ENCODE results near the gene CD8B2.
"Not testable (repeated sequence)": the region's sequence is repeated elsewhere in the genome, so short reads cannot be mapped to it uniquely, and the experiment has no call there.

GRCh38 chr2:106506002-106506687 is 19.0 kb downstream of the CD8B2 start:
- not testable (repeated sequence) for TF ChIP-seq MZF1 (tag by site-specific recombination; IDR thresholded peaks at IDR 0.05; ENCODE audit: borderline replicate concordance); CTCF (tag by site-specific recombination; IDR thresholded peaks at IDR 0.05)
